A673 (cell line): Measurements from ENCODE around the gene ACTMAP. TPM values are rescaled to one million over a fixed set of nuclear protein-coding genes. Genes with fewer than 3 reads are reported as not detected.

Experiments
- BruUV-seq: library from RNA; stranded (reverse); fragments of 400-500 nt; replicated peaks from 2 replicates; lab custom pipeline; 2021; lab: Mats Ljungman, UMichigan
- CTCF ChIA-PET: fragments of 300-600 bp; sonication (Branson Sonifier 250); formaldehyde crosslinking; loops from one replicate; lab custom pipeline; 2022; ENCODE audit warnings: antibody characterized with exemption; lab: Charles Lee
- POLR2A ChIA-PET: fragments of 300-600 bp; sonication (Branson Sonifier 250); formaldehyde crosslinking; loops from one replicate; lab custom pipeline; 2022; ENCODE audit warnings: antibody characterized with exemption; ENCODE audit not compliant: low non-redundant PET; lab: Charles Lee
- DNase-seq: peaks from one replicate; pipeline ENCODE4 v3.0.0-alpha.2; 2015; ENCODE audit warnings: low spot score
- H3K27ac ChIP-seq: fragments of 200-600 bp; sonication (generic); 2 replicates; pipeline ENCODE4 v1.5.1; 2016; ENCODE audit warnings: mixed run types, low read depth, mild to moderate bottlenecking, mixed read lengths, antibody characterized with exemption, low read length; ENCODE audit not compliant: poor library complexity, severe bottlenecking
- H3K27me3 ChIP-seq: fragments of 200-600 bp; sonication (generic); replicated peaks from 2 replicates; pipeline ENCODE4 v1.6.1; 2017; ENCODE audit warnings: mixed run types, low read depth, mild to moderate bottlenecking, mixed read lengths, antibody characterized with exemption, low read length; ENCODE audit not compliant: insufficient read depth, poor library complexity
- H3K36me3 ChIP-seq: fragments of 200-600 bp; sonication (generic); 2 replicates; pipeline ENCODE4 v1.6.1; 2016; ENCODE audit warnings: mixed run types, mild to moderate bottlenecking, mixed read lengths, antibody characterized with exemption, low read length; ENCODE audit not compliant: insufficient read depth, poor library complexity, severe bottlenecking
- H3K4me1 ChIP-seq: fragments of 200-600 bp; sonication (generic); 2 replicates; pipeline ENCODE4 v1.6.1; 2017; ENCODE audit warnings: mixed run types, mild to moderate bottlenecking, mixed read lengths, antibody characterized with exemption, low read length; ENCODE audit not compliant: insufficient read depth, poor library complexity, severe bottlenecking
- H3K4me3 ChIP-seq: fragments of 200-600 bp; sonication (generic); 2 replicates; pipeline ENCODE4 v1.5.1; 2016; ENCODE audit warnings: low read depth, mixed run types, mild to moderate bottlenecking, mixed read lengths, low read length; ENCODE audit not compliant: poor library complexity, severe bottlenecking
- H3K9me3 ChIP-seq: fragments of 200-600 bp; sonication (generic); 2 replicates; pipeline ENCODE4 v1.6.1; 2016; ENCODE audit warnings: mixed run types, low read depth, mild to moderate bottlenecking, mixed read lengths, antibody characterized with exemption, low read length; ENCODE audit not compliant: poor library complexity, severe bottlenecking
- CTCF ChIP-seq: fragments of 300-800, 200-600 bp; sonication (generic); conservative IDR thresholded peaks from 2 replicates; pipeline ENCODE4 v1.5.1; 2017; ENCODE audit warnings: low read depth, mild to moderate bottlenecking, antibody characterized with exemption, low read length, moderate library complexity, mixed read lengths
- EZH2 ChIP-seq: fragments of 200-600 bp; sonication (generic); IDR thresholded peaks from 2 replicates; pipeline ENCODE4 v1.6.1; 2017; ENCODE audit warnings: borderline replicate concordance, low read depth, mild to moderate bottlenecking, mixed read lengths, antibody characterized with exemption, low read length; ENCODE audit not compliant: poor library complexity, severe bottlenecking
- intact Hi-C: fragments of 100-400 bp; cut with micrococcal nuclease; formaldehyde crosslinking; loops from one replicate; pipeline ENCODE4 v1.10.0; 2022; ENCODE audit not compliant: unreplicated experiment
- total RNA-seq: library from RNA; stranded (reverse); gene quantifications from 2 replicates; pipeline ENCODE4 v1.2.3, GENCODE V29; 2021

ACTMAP gene
- total RNA-seq, 1 experiment from 2014 or later = 17.1 TPM

GRCh38 chr19:40718774-40719391, 31.4 kb downstream of the ACTMAP start:
- Histone ChIP-seq H3K9me3 (no peaks in the 10 kb centered on the region), H3K27me3 (no peaks in the 10 kb centered on the region), H3K4me1 (peaks cover 38% of the 10 kb centered on the region), H3K36me3 (no peaks in the 10 kb centered on the region), H3K27ac (peak overlapping the region; percentile 60), H3K4me3 (peak overlapping the region; percentile 68)
- ChIA-PET POLR2A (no interaction called here), CTCF (no interaction called here)
- no peak for TF ChIP-seq EZH2
- no peak for TF ChIP-seq CTCF
- DNase-seq = no peak
- intact Hi-C loops = loop anchor here (10.0 kb wide), 1 partner anchor 86 kb away; no protein-coding TSS in a partner anchor
- BruUV-seq = no TSS peak

- DNase-seq = peak; percentile 28
- no peaks in the 10 kb centered on the region for H3K9me3 ChIP-seq
- TF ChIP-seq CTCF (no peak), EZH2 (no peak)
- CTCF ChIA-PET = no interaction called here
- peak overlapping the region; percentile 68 for H3K4me3 ChIP-seq
- POLR2A ChIA-PET = no interaction called here
- H3K4me1 ChIP-seq = peaks cover 39% of the 10 kb centered on the region
- TSS peak; percentile 25 for BruUV-seq
- H3K27ac ChIP-seq = peak overlapping the region; percentile 60
- no peaks in the 10 kb centered on the region for H3K27me3 ChIP-seq
- intact Hi-C loops = loop anchor here (10.0 kb wide), 1 partner anchor 87 kb away; no protein-coding TSS in a partner anchor
- no peaks in the 10 kb centered on the region for H3K36me3 ChIP-seq
These were observed 32.1 kb downstream of the ACTMAP start for GRCh38 chr19:40717880-40718773.

- no peak for DNase-seq
- intact Hi-C loops = loop anchor here (10.0 kb wide), 1 partner anchor 87 kb away; no protein-coding TSS in a partner anchor
- peak overlapping the region; percentile 68 for H3K4me3 ChIP-seq
- BruUV-seq = no TSS peak
- H3K36me3 ChIP-seq = peaks cover 3% of the 10 kb centered on the region
- peak overlapping the region; percentile 80 for H3K27ac ChIP-seq
- H3K4me1 ChIP-seq = peaks cover 39% of the 10 kb centered on the region
- no peaks in the 10 kb centered on the region for H3K27me3 ChIP-seq
- POLR2A ChIA-PET = no interaction called here
- no peaks in the 10 kb centered on the region for H3K9me3 ChIP-seq
- no peak for TF ChIP-seq CTCF
- TF ChIP-seq EZH2 = no peak
- CTCF ChIA-PET = no interaction called here
These were observed 32.9 kb downstream of the ACTMAP start for GRCh38 chr19:40717325-40717879.
